ENCODE data around the gene FRMD3.

The FRMD3 gene

GRCh38 chr9:83454076-83454475, 84.1 kb downstream of the FRMD3 start:
- no peak for TF ChIP-seq CTCF (IDR thresholded peaks at IDR 0.05; ENCODE audit: borderline replicate concordance, control extremely low read depth, extremely low read depth, insufficient read depth, missing control alignments)
- in situ Hi-C loops (cut with MboI; ENCODE audit: low sequenced_read_pairs, unreplicated experiment): no loop called here
- DNase-seq (ENCODE audit: low spot score): no peak

- no peak for TF ChIP-seq CTCF (IDR thresholded peaks at IDR 0.05; ENCODE audit: borderline replicate concordance, control extremely low read depth, extremely low read depth, insufficient read depth, missing control alignments)
- DNase-seq (ENCODE audit: low spot score): no peak
- in situ Hi-C loops (cut with MboI; ENCODE audit: low sequenced_read_pairs, unreplicated experiment): no loop called here
Measured at GRCh38 chr9:83451308-83451707, 86.9 kb downstream of the FRMD3 start.

- DNase-seq (ENCODE audit: low spot score): no peak
- in situ Hi-C loops (cut with MboI; ENCODE audit: low sequenced_read_pairs, unreplicated experiment): no loop called here
- TF ChIP-seq CTCF (IDR thresholded peaks at IDR 0.05; ENCODE audit: borderline replicate concordance, control extremely low read depth, extremely low read depth, insufficient read depth, missing control alignments): no peak
Measured at GRCh38 chr9:83449983-83450382, 88.2 kb downstream of the FRMD3 start.

- in situ Hi-C loops (cut with MboI; ENCODE audit: low sequenced_read_pairs, unreplicated experiment): no loop called here
- no peak for TF ChIP-seq CTCF (IDR thresholded peaks at IDR 0.05; ENCODE audit: borderline replicate concordance, control extremely low read depth, extremely low read depth, insufficient read depth, missing control alignments)
- no peak for DNase-seq (ENCODE audit: low spot score)
Measured at GRCh38 chr9:83449166-83449565, 89.0 kb downstream of the FRMD3 start.

- in situ Hi-C loops (cut with MboI; ENCODE audit: low sequenced_read_pairs, unreplicated experiment): no loop called here
- TF ChIP-seq CTCF (IDR thresholded peaks at IDR 0.05; ENCODE audit: borderline replicate concordance, control extremely low read depth, extremely low read depth, insufficient read depth, missing control alignments): no peak
- no peak for DNase-seq (ENCODE audit: low spot score)
Measured at GRCh38 chr9:83448626-83449025, 89.6 kb downstream of the FRMD3 start.

GRCh38 chr9:83447351-83447750, 90.8 kb downstream of the FRMD3 start:
- TF ChIP-seq CTCF (IDR thresholded peaks at IDR 0.05; ENCODE audit: borderline replicate concordance, control extremely low read depth, extremely low read depth, insufficient read depth, missing control alignments): no peak
- in situ Hi-C loops (cut with MboI; ENCODE audit: low sequenced_read_pairs, unreplicated experiment): no loop called here
- no peak for DNase-seq (ENCODE audit: low spot score)
